ENCODE data around the gene EAF2. TPM values are rescaled to one million over a fixed set of nuclear protein-coding genes. Genes with fewer than 3 reads are reported as not detected.

Gene EAF2
- total and polyA plus RNA-seq, 2 donors (not counting 3 experiments of a cell fraction or from before 2014, with no cell fraction given), result 0.63 to 1.5 TPM

- CTCF ChIA-PET, result interaction anchor here (1.4 kb wide), 1 partner anchor 9 kb away, joined by 3 read pairs; no protein-coding TSS in a partner anchor
- DNase-seq (ENCODE audit: low read depth, low spot score) (no peak), FAIRE-seq (no peak)
- Histone ChIP-seq H3K79me2 (ENCODE audit: control insufficient read depth, insufficient read depth, low read length) (no peaks in the 10 kb centered on the region), H3K4me3 (replicated peaks in 1 of 3; ENCODE audit: insufficient read depth in 1 of 3, low read depth in 1 of 3, low read length in 3 of 3) (no peak overlapping the region), H3K27ac (ENCODE audit: insufficient read depth, low read depth, low read length) (no peak overlapping the region), H4K20me1 (replicated peaks; ENCODE audit: control insufficient read depth, extremely low read depth, insufficient read depth, low read length) (no peaks in the 10 kb centered on the region), H3K27me3 (ENCODE audit: control insufficient read depth in 2 of 2, insufficient read depth in 2 of 2, low read length in 2 of 2) (no peaks in the 10 kb centered on the region), H3K4me1 (ENCODE audit: control insufficient read depth, extremely low read depth, insufficient read depth, low read length) (no peaks in the 10 kb centered on the region), H2AFZ (ENCODE audit: low read depth, low read length) (no peak overlapping the region), H3K9ac (replicated peaks; ENCODE audit: extremely low read depth, insufficient read depth, low read length) (no peak overlapping the region), H3K36me3 (ENCODE audit: control insufficient read depth in 2 of 2, extremely low read depth in 1 of 2, insufficient read depth in 2 of 2, low read length in 2 of 2) (no peaks in the 10 kb centered on the region), H3K9me3 (replicated peaks; ENCODE audit: control insufficient read depth, insufficient read depth, low read length) (no peaks in the 10 kb centered on the region), H3K4me2 (ENCODE audit: insufficient read depth, low read length) (no peak overlapping the region), H3K9me1 (replicated peaks; ENCODE audit: control insufficient read depth, extremely low read depth, insufficient read depth, low read length) (no peaks in the 10 kb centered on the region)
- intact Hi-C loops (cut with micrococcal nuclease), result no loop called here
- TF ChIP-seq POLR2AphosphoS5 (IDR thresholded peaks at IDR 0.05; ENCODE audit: insufficient read depth, low read depth, low read length) (no peak), CTCF (IDR thresholded peaks at IDR 0.05; ENCODE audit: extremely low read depth in 1 of 2, insufficient read depth in 1 of 2, low read depth in 1 of 2, low read length in 2 of 2) (no peak), GATA2 (IDR thresholded peaks at IDR 0.05; ENCODE audit: insufficient read depth, insufficient read length, low read depth, low read length) (no peak), MYC (IDR thresholded peaks at IDR 0.05; ENCODE audit: low read depth, low read length) (no peak), POLR2A (IDR thresholded peaks at IDR 0.05; ENCODE audit: low read depth, low read length) (no peak), JUN (IDR thresholded peaks at IDR 0.05; ENCODE audit: borderline replicate concordance, insufficient read depth, insufficient read length, low read depth) (no peak), MAX (IDR thresholded peaks at IDR 0.05; ENCODE audit: insufficient read depth, insufficient read length) (no peak), FOS (IDR thresholded peaks at IDR 0.05; ENCODE audit: borderline replicate concordance, insufficient read depth, low read length) (no peak)
- dilution Hi-C loops (cut with MboI; ENCODE audit: extremely low pct_ligation_motif_present, low sequenced_read_pairs), result no loop called here
- BruUV-seq (replicated peaks), result no TSS peak
- POLR2A ChIA-PET, result no interaction called here
Measured at GRCh38 chr3:121870717-121871116, 35.7 kb downstream of the EAF2 start.
